Measurements from ENCODE around the gene MPV17L.

- TF ChIP-seq, protein P1, sequence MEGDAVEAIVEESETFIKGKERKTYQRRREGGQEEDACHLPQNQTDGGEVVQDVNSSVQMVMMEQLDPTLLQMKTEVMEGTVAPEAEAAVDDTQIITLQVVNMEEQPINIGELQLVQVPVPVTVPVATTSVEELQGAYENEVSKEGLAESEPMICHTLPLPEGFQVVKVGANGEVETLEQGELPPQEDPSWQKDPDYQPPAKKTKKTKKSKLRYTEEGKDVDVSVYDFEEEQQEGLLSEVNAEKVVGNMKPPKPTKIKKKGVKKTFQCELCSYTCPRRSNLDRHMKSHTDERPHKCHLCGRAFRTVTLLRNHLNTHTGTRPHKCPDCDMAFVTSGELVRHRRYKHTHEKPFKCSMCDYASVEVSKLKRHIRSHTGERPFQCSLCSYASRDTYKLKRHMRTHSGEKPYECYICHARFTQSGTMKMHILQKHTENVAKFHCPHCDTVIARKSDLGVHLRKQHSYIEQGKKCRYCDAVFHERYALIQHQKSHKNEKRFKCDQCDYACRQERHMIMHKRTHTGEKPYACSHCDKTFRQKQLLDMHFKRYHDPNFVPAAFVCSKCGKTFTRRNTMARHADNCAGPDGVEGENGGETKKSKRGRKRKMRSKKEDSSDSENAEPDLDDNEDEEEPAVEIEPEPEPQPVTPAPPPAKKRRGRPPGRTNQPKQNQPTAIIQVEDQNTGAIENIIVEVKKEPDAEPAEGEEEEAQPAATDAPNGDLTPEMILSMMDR (IDR thresholded peaks at IDR 0.05 in 8 of 11, conservative IDR thresholded peaks at IDR 0.05 in 3 of 11) = no peak
- TF ChIP-seq POLR2A (IDR thresholded peaks at IDR 0.05) (no peak), POLR2AphosphoS5 (IDR thresholded peaks at IDR 0.05) (no peak)
Measured at GRCh38 chr16:15417197-15417596, 21.6 kb downstream of the MPV17L start.
